HPDE6-E6E7 (cell line): ENCODE measurements around the gene COQ7.

Experiments used
- DNase-seq: peaks from one replicate; pipeline ENCODE4 v3.0.0; 2011; ENCODE audit warnings: missing footprints; ENCODE audit errors: extremely low spot score

COQ7 gene

GRCh38 chr16:19113577-19114358 lies 46.4 kb downstream of the COQ7 start, which contains the start of gene ITPRIPL2:
TSS of gene ITPRIPL2 (plus strand) at chr16:19113964. CDS start at chr16:19114462, 498 bp downstream.
- no peak for DNase-seq

GRCh38 chr16:19114359-19115147 lies 47.1 kb downstream of the COQ7 start:
- no peak for DNase-seq

GRCh38 chr16:19115148-19116021 lies 48.0 kb downstream of the COQ7 start:
- DNase-seq, result no peak

DNA sequence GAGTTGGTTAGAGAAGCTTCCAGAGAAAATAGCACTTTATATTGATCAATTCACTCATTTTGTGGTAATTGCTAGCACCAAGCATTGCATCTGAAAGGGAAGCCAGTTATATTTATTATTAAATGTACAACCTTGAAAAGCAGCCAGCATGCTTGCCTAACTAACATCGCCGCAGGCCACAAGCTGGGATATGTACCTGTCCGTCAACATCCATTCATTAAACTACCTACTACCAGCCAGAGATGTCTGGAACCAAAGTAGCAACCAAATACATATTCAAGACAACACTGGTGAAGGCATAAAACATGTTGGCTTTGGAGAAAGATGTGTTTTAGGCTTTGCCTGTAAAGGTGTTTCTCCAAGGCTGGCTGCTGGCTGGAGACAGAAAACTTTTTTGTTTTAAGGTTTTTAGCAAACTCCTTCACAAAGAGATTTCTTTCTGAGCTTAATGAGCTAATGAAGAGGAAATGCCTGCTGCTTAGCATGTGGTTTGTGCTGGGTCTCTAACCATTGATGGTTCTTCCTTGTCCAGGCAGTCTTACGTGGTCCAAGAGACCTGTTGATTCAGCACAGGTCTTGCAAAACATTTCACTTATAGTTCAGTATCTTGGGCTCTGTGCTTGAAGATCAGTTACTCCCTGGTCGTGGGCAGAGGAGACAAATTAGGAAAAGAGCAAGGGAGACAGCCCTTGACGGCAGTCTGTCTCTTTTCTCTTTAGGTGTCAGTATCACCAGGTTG lies 49.5 kb downstream of the COQ7 start:
- DNase-seq, result no peak

DNA sequence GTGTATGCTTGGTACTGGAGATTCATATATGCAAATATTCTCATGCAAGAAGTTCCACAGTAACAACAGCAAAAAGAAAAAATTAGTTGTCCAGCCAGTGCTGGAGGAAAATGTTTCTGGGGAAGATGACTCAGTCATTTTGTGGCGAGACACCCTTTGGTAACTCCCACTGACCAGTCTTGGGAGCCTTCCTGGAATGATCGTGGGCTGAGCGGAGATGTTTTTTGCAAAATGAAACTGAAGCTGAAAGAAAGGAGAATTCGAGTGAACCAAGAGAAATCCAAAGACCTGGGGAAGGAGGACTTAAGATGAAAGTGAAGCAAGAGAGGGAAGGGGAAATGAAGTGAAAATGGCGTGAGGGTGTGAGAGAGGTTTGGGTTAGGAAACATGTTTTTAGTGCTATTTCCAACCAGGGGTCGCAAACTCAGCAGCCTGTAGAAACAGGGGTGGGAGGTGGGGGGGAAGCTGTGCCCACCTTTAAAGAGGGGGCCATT lies 51.6 kb downstream of the COQ7 start:
- DNase-seq, result peak; percentile 75

DNA sequence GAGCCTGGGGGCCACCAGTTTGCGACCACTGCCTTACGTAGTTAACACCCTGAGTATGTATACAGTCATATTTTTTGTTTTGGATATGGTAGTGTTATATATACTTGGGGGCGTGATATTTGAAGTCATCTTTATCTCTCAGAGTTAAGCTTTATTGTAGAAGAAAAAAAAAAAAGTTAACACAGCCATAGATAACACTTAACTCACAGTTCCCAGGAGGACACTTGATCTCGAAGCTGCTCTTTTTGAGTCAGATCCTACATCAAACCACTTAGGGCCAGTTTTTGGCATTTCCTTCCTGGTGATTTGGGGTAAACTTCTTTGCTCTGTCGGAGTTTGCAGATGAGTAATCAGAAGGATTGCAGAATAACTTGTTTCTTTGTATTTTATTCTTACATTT lies 52.1 kb downstream of the COQ7 start:
- DNase-seq, result no peak

DNA sequence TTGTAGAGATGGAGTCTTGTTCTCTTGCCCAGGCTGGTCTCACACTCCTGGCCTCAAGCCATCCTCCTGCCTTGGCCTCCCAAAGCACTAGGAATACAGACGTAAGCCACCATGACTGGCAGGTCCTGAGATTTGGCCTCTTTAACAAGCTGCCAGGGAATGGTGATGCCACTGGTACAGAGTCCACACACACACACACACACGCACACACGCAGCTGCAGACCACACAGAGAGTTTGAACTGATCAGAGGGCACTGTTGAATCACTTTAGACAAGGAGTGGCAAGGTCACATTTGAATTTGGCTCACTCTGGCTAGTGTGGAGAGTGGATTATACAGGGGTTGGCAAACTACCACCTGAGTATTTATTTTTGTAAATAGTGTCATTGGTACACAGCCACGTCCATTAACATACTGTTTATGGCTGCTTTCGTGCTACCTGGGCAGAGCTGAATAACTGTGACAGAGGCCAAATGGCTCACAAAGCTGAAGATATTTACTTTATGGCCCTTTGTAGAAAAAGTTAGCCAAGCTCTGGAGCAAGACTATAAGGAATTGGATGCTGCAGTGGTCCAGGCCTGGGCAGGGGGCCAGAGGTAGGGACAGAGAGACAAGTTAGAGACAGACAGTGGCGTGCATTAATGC lies 56.2 kb downstream of the COQ7 start:
- no peak for DNase-seq

GRCh38 chr16:19126300-19126699 lies 58.9 kb downstream of the COQ7 start:
- no peak for DNase-seq

- no peak for DNase-seq
Measured at GRCh38 chr16:19127205-19127604, 59.8 kb downstream of the COQ7 start.

GRCh38 chr16:19127674-19128131 lies 60.3 kb downstream of the COQ7 start:
- no peak for DNase-seq

- no peak for DNase-seq
Measured at GRCh38 chr16:19128454-19129200, 61.2 kb downstream of the COQ7 start.
